Body of pancreas (tissue), 4 donors: ENCODE results near the gene LEF1. TPM values are rescaled to one million over a fixed set of nuclear protein-coding genes. Genes with fewer than 3 reads are reported as not detected.

ENCODE experiments used
- ATAC-seq: fragments of 150-250 bp; one replicate; pipeline ENCODE4 v1.9.1; 2016
- DNase-seq, 4 donors: peaks; one replicate each; pipeline ENCODE4 v3.0.0-alpha.2; 2019
- H3K27ac ChIP-seq, 4 donors: fragments of 200-600 bp; sonication (generic); 1 replicate in 3 of 4; 2 replicates in 1 of 4; pipeline versions ENCODE4 v1.5.1 to v1.6.1; 2016 to 2019; ENCODE audit warnings: mild to moderate bottlenecking in 1 of 4, mixed read lengths in 1 of 4, moderate library complexity in 1 of 4
- H3K27me3 ChIP-seq, 2 donors: fragments of 200-600 bp; sonication (generic); one replicate each; pipeline ENCODE4 v1.6.0; 2016; ENCODE audit warnings: mild to moderate bottlenecking in 1 of 2
- H3K36me3 ChIP-seq, 2 donors: fragments of 200-600 bp; sonication (generic); replicated peaks in 1 of 2; 2 replicates each; pipeline ENCODE4 v1.5.1; 2016; ENCODE audit warnings: low read depth in 2 of 2; ENCODE audit not compliant: insufficient read depth in 1 of 2
- H3K4me1 ChIP-seq: fragments of 200-600 bp; sonication (generic); one replicate; pipeline ENCODE4 v1.6.0; 2016
- H3K4me3 ChIP-seq, 2 donors: fragments of 200-600 bp; sonication (generic); 1 replicate in 1 of 2; 2 replicates in 1 of 2; pipeline ENCODE4 v1.5.1; 2016 to 2019
- H3K9me3 ChIP-seq, 3 donors: fragments of 200-600 bp; sonication (generic); 1 replicate in 2 of 3; 2 replicates in 1 of 3; pipeline ENCODE4 v1.5.1; 2016
- CTCF ChIP-seq, 7 experiments: fragments of 450-650 bp in 4 of 7; fragments of 200-600 bp in 3 of 7; sonication (generic) in 3 of 7; IDR thresholded peaks; one replicate each; pipeline ENCODE4 v1.5.1; 2016 to 2019; ENCODE audit warnings: antibody characterized with exemption in 7 of 7
- POLR2A ChIP-seq, 3 donors: fragments of 450-650 bp; IDR thresholded peaks; one replicate each; pipeline ENCODE4 v1.6.1; 2016; ENCODE audit warnings: antibody characterized with exemption in 3 of 3, mild to moderate bottlenecking in 2 of 3
- WGBS, 2 donors: methylation state at CpG; one replicate each; pipeline ENCODE4 v1.1.5; 2017; 5-methylcytosine and 5-hydroxymethylcytosine counted together
- intact Hi-C: fragments of 100-400 bp; cut with DNase I; formaldehyde crosslinking; loops from one replicate; pipeline ENCODE4 v1.15.1; 2023
- total RNA-seq, 2 donors: library from RNA; depleted of rRNA; stranded (reverse); fragments of >200 nt; gene quantifications; one replicate each; pipeline ENCODE4 v1.1.0, GENCODE V29; 2016

LEF1 gene
- total RNA-seq, 2 donors from 2014 or later = 1.6 to 5.6 TPM

- H3K4me1 ChIP-seq = no peaks in the 10 kb centered on the region
- H3K27ac ChIP-seq = no peak overlapping the region
- TF ChIP-seq POLR2A (IDR thresholded peaks at IDR 0.05) (no peak), CTCF (IDR thresholded peaks at IDR 0.05) (no peak)
- WGBS, 2 donors = 84 to 91% methylated on average over 4 of the region's 4 CpGs
- DNase-seq = no peak
- intact Hi-C loops = no loop called here
- H3K4me3 ChIP-seq = no peak overlapping the region
- no peaks in the 10 kb centered on the region for H3K27me3 ChIP-seq
- H3K36me3 ChIP-seq = no peaks in the 10 kb centered on the region
- H3K9me3 ChIP-seq = no peaks in the 10 kb centered on the region
- ATAC-seq = no peak
These were observed 37.8 kb downstream of the LEF1 start for GRCh38 chr4:108130955-108131354.

- DNase-seq (no peak), ATAC-seq (no peak)
- Histone ChIP-seq H3K27me3 (no peaks in the 10 kb centered on the region), H3K4me3 (no peak overlapping the region), H3K36me3 (no peaks in the 10 kb centered on the region), H3K4me1 (no peaks in the 10 kb centered on the region), H3K27ac (no peak overlapping the region), H3K9me3 (no peaks in the 10 kb centered on the region)
- intact Hi-C loops = no loop called here
- TF ChIP-seq POLR2A (IDR thresholded peaks at IDR 0.05) (no peak), CTCF (IDR thresholded peaks at IDR 0.05) (no peak)
These were observed 39.5 kb downstream of the LEF1 start for GRCh38 chr4:108129196-108129595.

GRCh38 chr4:108126806-108127205 is 41.9 kb downstream of the LEF1 start:
- Histone ChIP-seq H3K36me3 (no peaks in the 10 kb centered on the region), H3K4me1 (no peaks in the 10 kb centered on the region), H3K27me3 (no peaks in the 10 kb centered on the region), H3K4me3 (no peak overlapping the region), H3K27ac (no peak overlapping the region), H3K9me3 (no peaks in the 10 kb centered on the region)
- TF ChIP-seq POLR2A (IDR thresholded peaks at IDR 0.05) (no peak), CTCF (IDR thresholded peaks at IDR 0.05) (no peak)
- ATAC-seq (no peak), DNase-seq (no peak)
- WGBS, 2 donors = 93 to 97% methylated on average over 3 of the region's 3 CpGs
- intact Hi-C loops = no loop called here

GRCh38 chr4:108120789-108121188 is 47.9 kb downstream of the LEF1 start:
- DNase-seq (no peak), ATAC-seq (no peak)
- intact Hi-C loops = no loop called here
- Histone ChIP-seq H3K27me3 (no peaks in the 10 kb centered on the region), H3K9me3 (no peaks in the 10 kb centered on the region), H3K4me1 (peaks cover 4% of the 10 kb centered on the region), H3K36me3 (no peaks in the 10 kb centered on the region), H3K4me3 (no peak overlapping the region), H3K27ac (no peak overlapping the region)
- TF ChIP-seq POLR2A (IDR thresholded peaks at IDR 0.05) = no peak
- TF ChIP-seq CTCF (IDR thresholded peaks at IDR 0.05) = no peak
- WGBS, 2 donors = 90 to 96% methylated on average over 2 of the region's 2 CpGs

GRCh38 chr4:108119199-108119800 is 49.4 kb downstream of the LEF1 start:
- peaks cover 4% of the 10 kb centered on the region for H3K4me1 ChIP-seq
- H3K27me3 ChIP-seq = no peaks in the 10 kb centered on the region
- intact Hi-C loops = no loop called here
- ATAC-seq = no peak
- no peaks in the 10 kb centered on the region for H3K36me3 ChIP-seq
- no peak for DNase-seq
- TF ChIP-seq CTCF (IDR thresholded peaks at IDR 0.05) (no peak), POLR2A (IDR thresholded peaks at IDR 0.05) (no peak)
- no peak overlapping the region for H3K27ac ChIP-seq
- H3K9me3 ChIP-seq = no peaks in the 10 kb centered on the region
- no peak overlapping the region for H3K4me3 ChIP-seq
- WGBS, 2 donors = 89 to 94% methylated on average over 2 of the region's 2 CpGs
